Endothelial cell of umbilical vein (primary cell): Measurements from ENCODE around the gene CCDC32. TPM values are rescaled to one million over a fixed set of nuclear protein-coding genes. Genes with fewer than 3 reads are reported as not detected.

ENCODE experiments used
- BruUV-seq: library from RNA; stranded (reverse); fragments of 400-500 nt; replicated peaks from 2 replicates; lab custom pipeline; 2021; lab: Mats Ljungman, UMichigan
- CTCF ChIA-PET: fragments of 300-600, 350-600 bp; sonication (Branson Sonifier 250); formaldehyde crosslinking; loops from one replicate; lab custom pipeline; 2021; ENCODE audit warnings: antibody characterized with exemption, inconsistent platforms; lab: Charles Lee
- POLR2A ChIA-PET: fragments of 300-600, 350-600 bp; sonication (Branson Sonifier 250); formaldehyde crosslinking; loops from one replicate; lab custom pipeline; 2021; ENCODE audit warnings: antibody characterized with exemption, inconsistent platforms; lab: Charles Lee
- DNase-seq: peaks from one replicate; pipeline ENCODE4 v3.0.0-alpha.2; 2011; ENCODE audit warnings: low read depth, low spot score
- FAIRE-seq: peaks from 2 replicates; lab custom pipeline; 2011; peaks lifted over from hg19 to GRCh38; lab: Jason Lieb, UNC
- H2AFZ ChIP-seq: 2 replicates; pipeline ENCODE4 v1.6.0; 2012; ENCODE audit warnings: low read depth, low read length, control low read depth, inconsistent platforms
- H3K27ac ChIP-seq: 2 replicates; pipeline ENCODE4 v1.5.1; 2011; ENCODE audit warnings: low read depth, mild to moderate bottlenecking, control low read depth, low read length, moderate library complexity; ENCODE audit not compliant: insufficient read depth
- H3K27me3 ChIP-seq, 2 experiments: 2 replicates each; pipeline versions ENCODE4 v1.6.0 to v1.6.1; 2011; ENCODE audit warnings: low read length in 2 of 2, mixed read lengths in 1 of 2; ENCODE audit not compliant: control insufficient read depth in 2 of 2, insufficient read depth in 2 of 2
- H3K36me3 ChIP-seq, 2 experiments: 2 replicates in 1 of 2; 3 replicates in 1 of 2; pipeline ENCODE4 v1.5.1; 2011; ENCODE audit warnings: low read length in 2 of 2, mild to moderate bottlenecking in 1 of 2, moderate library complexity in 1 of 2; ENCODE audit not compliant: control insufficient read depth in 2 of 2, insufficient read depth in 2 of 2; ENCODE audit errors: extremely low read depth in 1 of 2
- H3K4me1 ChIP-seq: 3 replicates; pipeline ENCODE4 v1.5.1; 2011; ENCODE audit warnings: mild to moderate bottlenecking, low read length; ENCODE audit not compliant: control insufficient read depth, insufficient read depth; ENCODE audit errors: extremely low read depth
- H3K4me2 ChIP-seq: 2 replicates; pipeline ENCODE4 v1.6.1; 2011; ENCODE audit warnings: low read length, control low read depth, mixed read lengths; ENCODE audit not compliant: insufficient read depth
- H3K4me3 ChIP-seq, 3 experiments: fragments of 200-600 bp in 1 of 3; sonication (generic), shearing (Covaris generic) in 1 of 3; replicated peaks in 1 of 3; 2 replicates each; pipeline ENCODE4 v1.5.1; 2011 to 2016; ENCODE audit warnings: control low read depth in 3 of 3, low read length in 3 of 3, mild to moderate bottlenecking in 2 of 3, inconsistent platforms in 1 of 3, low read depth in 1 of 3, moderate library complexity in 1 of 3; ENCODE audit not compliant: insufficient read depth in 1 of 3
- H3K79me2 ChIP-seq: 2 replicates; pipeline ENCODE4 v1.6.0; 2012; ENCODE audit warnings: low read length, inconsistent platforms; ENCODE audit not compliant: control insufficient read depth, insufficient read depth
- H3K9ac ChIP-seq: replicated peaks from 2 replicates; pipeline ENCODE3; 2011; ENCODE audit warnings: low read length, control low read depth; ENCODE audit not compliant: insufficient read depth; ENCODE audit errors: extremely low read depth
- H3K9me1 ChIP-seq: replicated peaks from 3 replicates; pipeline ENCODE4 v1.6.0; 2011; ENCODE audit warnings: mild to moderate bottlenecking, low read length; ENCODE audit not compliant: control insufficient read depth, insufficient read depth; ENCODE audit errors: extremely low read depth
- H3K9me3 ChIP-seq: replicated peaks from 2 replicates; pipeline ENCODE4 v1.5.1; 2012; ENCODE audit warnings: low read length, inconsistent platforms; ENCODE audit not compliant: control insufficient read depth, insufficient read depth
- H4K20me1 ChIP-seq: replicated peaks from 2 replicates; pipeline ENCODE3; 2011; ENCODE audit warnings: mild to moderate bottlenecking, low read length; ENCODE audit not compliant: control insufficient read depth, insufficient read depth; ENCODE audit errors: extremely low read depth
- EZH2 ChIP-seq: IDR thresholded peaks from 2 replicates; pipeline ENCODE4 v1.6.1; 2012; ENCODE audit warnings: borderline replicate concordance, low read depth, mild to moderate bottlenecking, moderate library complexity, low read length, inconsistent platforms; ENCODE audit not compliant: severe bottlenecking
- FOS ChIP-seq: IDR thresholded peaks from 2 replicates; pipeline ENCODE4 v1.6.1; 2011; ENCODE audit warnings: mild to moderate bottlenecking, low read length, moderate library complexity, borderline replicate concordance; ENCODE audit not compliant: insufficient read depth
- GATA2 ChIP-seq: IDR thresholded peaks from 2 replicates; pipeline ENCODE4 v1.7.0; 2011; ENCODE audit warnings: low read depth, mild to moderate bottlenecking, moderate library complexity, mixed read lengths, low read length; ENCODE audit not compliant: insufficient read length, insufficient read depth
- JUN ChIP-seq: IDR thresholded peaks from 2 replicates; pipeline ENCODE4 v1.6.1; 2011; ENCODE audit warnings: borderline replicate concordance, low read depth; ENCODE audit not compliant: insufficient read length, insufficient read depth
- MYC ChIP-seq: IDR thresholded peaks from one replicate; pipeline ENCODE4 v1.6.1; 2011; ENCODE audit warnings: mild to moderate bottlenecking, low read depth, low read length
- POLR2A ChIP-seq: IDR thresholded peaks from 2 replicates; pipeline ENCODE4 v1.6.1; 2012; ENCODE audit warnings: low read depth, mild to moderate bottlenecking, control low read depth, low read length
- POLR2AphosphoS5 ChIP-seq: IDR thresholded peaks from 2 replicates; pipeline ENCODE4 v1.6.1; 2012; ENCODE audit warnings: low read depth, mild to moderate bottlenecking, control low read depth, low read length, moderate library complexity; ENCODE audit not compliant: insufficient read depth
- dilution Hi-C: fragments of 300-500 bp; cut with MboI; formaldehyde crosslinking; loops from one replicate; pipeline ENCODE4 v1.15.0; 2019; ENCODE audit warnings: low sequenced_read_pairs; ENCODE audit not compliant: extremely low pct_ligation_motif_present
- intact Hi-C: fragments of 100-400 bp; cut with micrococcal nuclease; formaldehyde crosslinking; loops from one replicate; pipeline ENCODE4 v1.10.0; 2022
- polyA plus RNA-seq, 4 experiments: library from polyadenylated mRNA; depleted of rRNA in 3 of 4; stranded (reverse) in 3 of 4; unstranded in 1 of 4; fragments of >200 nt; gene quantifications; 2 replicates each; pipeline versions ENCODE4 v1.2.1 to v1.2.3, GENCODE V29; 2011 to 2012; ENCODE audit warnings: missing spikeins in 1 of 4
- total RNA-seq: library from RNA; stranded (reverse); gene quantifications from 2 replicates; pipeline ENCODE4 v1.2.3, GENCODE V29; 2021
- TF ChIP-seq, protein P1 (sequence below), 2 donors: IDR thresholded peaks; 1 replicate in 1 of 2; 2 replicates in 1 of 2; pipeline ENCODE4 v1.5.1; 2011; ENCODE audit warnings: low read length in 2 of 2, mild to moderate bottlenecking in 2 of 2, moderate library complexity in 2 of 2, control low read depth in 1 of 2, inconsistent platforms in 1 of 2, low read depth in 1 of 2; ENCODE audit not compliant: insufficient read depth in 1 of 2; ENCODE audit errors: extremely low read depth in 1 of 2
- TF ChIP-seq, protein P2 (sequence below): IDR thresholded peaks from 2 replicates; pipeline ENCODE4 v1.6.1; 2011; ENCODE audit not compliant: insufficient read depth, insufficient read length

CCDC32 gene
- total and polyA plus RNA-seq, 2 donors (not counting 3 experiments of a cell fraction or from before 2014, with no cell fraction given): 22.9 to 24.0 TPM

DNA sequence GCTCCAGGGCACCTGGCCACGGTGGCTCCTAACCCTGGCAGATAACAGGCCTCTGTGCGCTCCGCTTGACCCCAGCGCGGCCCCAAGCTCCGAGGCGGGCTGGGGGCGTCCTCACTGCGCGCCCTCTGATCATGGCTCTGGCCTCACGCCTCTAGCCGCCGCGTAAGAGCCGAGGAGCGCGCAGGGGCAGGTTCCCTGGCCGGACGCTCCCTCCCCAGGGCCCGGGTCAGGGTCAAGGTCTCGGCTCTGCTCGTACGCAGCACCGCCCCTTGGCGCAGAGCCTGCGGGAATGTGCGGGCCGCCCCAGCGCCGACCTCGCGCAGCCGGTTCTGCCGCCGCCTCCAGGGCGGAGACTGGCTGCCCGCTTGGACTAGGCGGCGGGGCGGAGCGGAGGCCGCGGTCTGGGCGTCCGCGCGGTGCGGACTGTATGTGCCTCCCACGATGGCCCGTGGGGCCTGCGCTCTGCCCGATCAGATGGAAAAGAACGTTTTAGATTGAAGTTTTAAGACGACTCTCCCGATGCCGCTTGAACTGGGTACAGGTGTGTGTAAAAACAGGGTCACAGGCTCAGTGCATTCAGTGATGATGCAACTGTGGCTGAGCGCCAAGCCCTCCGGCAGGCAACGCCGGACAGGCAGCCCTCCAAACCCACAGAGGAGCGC, 53.2 kb downstream of the CCDC32 start:
- H3K4me1 ChIP-seq: no peaks in the 10 kb centered on the region
- H3K9ac ChIP-seq: peak overlapping the region; percentile 35
- no peaks in the 10 kb centered on the region for H3K9me1 ChIP-seq
- no TSS peak for BruUV-seq
- H3K9me3 ChIP-seq: no peaks in the 10 kb centered on the region
- TF ChIP-seq FOS: no peak
- TF ChIP-seq EZH2: peak; percentile 38
- peak; percentile 20 for TF ChIP-seq POLR2AphosphoS5
- TF ChIP-seq POLR2A: no peak
- peak overlapping the region; percentile 9 to 41 (median 24) for H3K4me3 ChIP-seq
- no peaks in the 10 kb centered on the region for H4K20me1 ChIP-seq
- dilution Hi-C loops (no loop called here), intact Hi-C loops (no loop called here)
- FAIRE-seq (peak; percentile 79), DNase-seq (peak; percentile 47)
- H3K27ac ChIP-seq: no peak overlapping the region
- H2AFZ ChIP-seq: peak overlapping the region; percentile 82
- H3K27me3 ChIP-seq: peaks cover 0 to 2% of the 10 kb centered on the region in 2 experiments
- ChIA-PET POLR2A (no interaction called here), CTCF (no interaction called here)
- H3K36me3 ChIP-seq: no peaks in the 10 kb centered on the region
- peak overlapping the region; percentile 53 for H3K4me2 ChIP-seq
- H3K79me2 ChIP-seq: no peaks in the 10 kb centered on the region

DNA sequence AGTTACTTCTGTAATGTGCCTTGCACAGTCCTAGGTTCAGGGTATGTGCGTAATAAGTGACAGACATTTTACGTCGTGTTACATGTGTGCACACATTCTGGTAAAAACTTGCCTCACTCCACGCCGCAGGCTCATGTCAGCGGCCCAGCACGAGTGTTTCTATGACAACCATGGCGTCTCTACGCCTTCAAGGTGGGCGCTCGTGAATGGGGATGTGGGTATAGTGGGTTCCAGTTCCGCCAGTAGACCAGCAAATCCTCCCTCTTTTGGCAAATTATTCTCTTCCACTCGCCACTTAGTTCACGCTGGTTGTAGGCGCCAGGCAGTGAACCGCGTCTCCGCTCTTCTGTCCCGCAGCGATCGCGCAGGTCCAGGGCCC, 53.8 kb downstream of the CCDC32 start:
- dilution Hi-C loops: no loop called here
- intact Hi-C loops: no loop called here
- peak overlapping the region; percentile 35 for H3K9ac ChIP-seq

More for the DNA sequence above, 53.8 kb downstream of the CCDC32 start:
- Histone ChIP-seq H3K27me3 (peaks cover 0 to 2% of the 10 kb centered on the region in 2 experiments), H2AFZ (peak overlapping the region; percentile 82), H3K4me2 (peak overlapping the region; percentile 53), H4K20me1 (no peaks in the 10 kb centered on the region), H3K36me3 (no peaks in the 10 kb centered on the region), H3K4me3 (peak overlapping the region; percentile 9 to 41 (median 24)), H3K9me3 (no peaks in the 10 kb centered on the region), H3K4me1 (no peaks in the 10 kb centered on the region), H3K79me2 (no peaks in the 10 kb centered on the region), H3K27ac (no peak overlapping the region), H3K9me1 (no peaks in the 10 kb centered on the region)
- ChIA-PET CTCF (no interaction called here), POLR2A (no interaction called here)
- FAIRE-seq: no peak
- BruUV-seq: no TSS peak
- TF ChIP-seq POLR2AphosphoS5: no peak
- TF ChIP-seq POLR2A: no peak
- TF ChIP-seq MYC: no peak
- TF ChIP-seq, protein P1, sequence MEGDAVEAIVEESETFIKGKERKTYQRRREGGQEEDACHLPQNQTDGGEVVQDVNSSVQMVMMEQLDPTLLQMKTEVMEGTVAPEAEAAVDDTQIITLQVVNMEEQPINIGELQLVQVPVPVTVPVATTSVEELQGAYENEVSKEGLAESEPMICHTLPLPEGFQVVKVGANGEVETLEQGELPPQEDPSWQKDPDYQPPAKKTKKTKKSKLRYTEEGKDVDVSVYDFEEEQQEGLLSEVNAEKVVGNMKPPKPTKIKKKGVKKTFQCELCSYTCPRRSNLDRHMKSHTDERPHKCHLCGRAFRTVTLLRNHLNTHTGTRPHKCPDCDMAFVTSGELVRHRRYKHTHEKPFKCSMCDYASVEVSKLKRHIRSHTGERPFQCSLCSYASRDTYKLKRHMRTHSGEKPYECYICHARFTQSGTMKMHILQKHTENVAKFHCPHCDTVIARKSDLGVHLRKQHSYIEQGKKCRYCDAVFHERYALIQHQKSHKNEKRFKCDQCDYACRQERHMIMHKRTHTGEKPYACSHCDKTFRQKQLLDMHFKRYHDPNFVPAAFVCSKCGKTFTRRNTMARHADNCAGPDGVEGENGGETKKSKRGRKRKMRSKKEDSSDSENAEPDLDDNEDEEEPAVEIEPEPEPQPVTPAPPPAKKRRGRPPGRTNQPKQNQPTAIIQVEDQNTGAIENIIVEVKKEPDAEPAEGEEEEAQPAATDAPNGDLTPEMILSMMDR (IDR thresholded peaks at IDR 0.05; ENCODE audit: extremely low read depth in 1 of 2, insufficient read depth in 1 of 2, low read depth in 1 of 2, low read length in 2 of 2): no peak
- TF ChIP-seq JUN: no peak
- TF ChIP-seq, protein P2, sequence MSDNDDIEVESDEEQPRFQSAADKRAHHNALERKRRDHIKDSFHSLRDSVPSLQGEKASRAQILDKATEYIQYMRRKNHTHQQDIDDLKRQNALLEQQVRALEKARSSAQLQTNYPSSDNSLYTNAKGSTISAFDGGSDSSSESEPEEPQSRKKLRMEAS: no peak
- TF ChIP-seq GATA2: no peak
- TF ChIP-seq FOS: no peak
- TF ChIP-seq EZH2: no peak
- no peak for DNase-seq
